HepG2 (cell line): ENCODE measurements around the gene RPL22L1. TPM values are rescaled to one million over a fixed set of nuclear protein-coding genes. Genes with fewer than 3 reads are reported as not detected.
A peak's percentile ranks its signal among the peaks of the same experiment; 100 is the strongest.

ENCODE experiments used
- ATAC-seq: fragments of 200-7000 bp; cut with Tn5 transposase; 3 replicates; pipeline ENCODE4 v1.9.1; 2020; ENCODE audit warnings: mild to moderate bottlenecking, moderate library complexity
- BruUV-seq: library from RNA; stranded (reverse); fragments of 400-500 nt; replicated peaks from 2 replicates; lab custom pipeline; 2021; lab: Mats Ljungman, UMichigan
- CTCF ChIA-PET: fragments of 300-600 bp; formaldehyde crosslinking; extraction: SDS; loops from one replicate; lab custom pipeline; 2021; ENCODE audit warnings: low total read pairs, inconsistent platforms, low intra/inter-chr PET ratio; lab: Yijun Ruan, JAX
- POLR2A ChIA-PET: fragments of 350-600 bp; sonication (Branson Sonifier 250); formaldehyde crosslinking; loops from one replicate; lab custom pipeline; 2020; ENCODE audit warnings: antibody characterized with exemption, inconsistent platforms; lab: Yijun Ruan, JAX
- DNase-seq: peaks from one replicate; pipeline ENCODE4 v3.0.0-alpha.2; 2015; ENCODE audit warnings: low spot score
- FAIRE-seq: peaks from 3 replicates; lab custom pipeline; 2011; peaks lifted over from hg19 to GRCh38; lab: Jason Lieb, UNC
- H2AFZ ChIP-seq: one replicate; pipeline ENCODE4 v1.6.1; 2011; ENCODE audit warnings: low read length, inconsistent platforms
- H3K27ac ChIP-seq: fragments of 300-600 bp; 3 replicates; pipeline ENCODE4 v1.8.0; 2011; ENCODE audit warnings: mixed run types, mild to moderate bottlenecking, mixed read lengths, low read length, inconsistent platforms; ENCODE audit not compliant: insufficient read depth; ENCODE audit errors: extremely low read length
- H3K27me3 ChIP-seq, 2 experiments: fragments of 200-600 bp in 1 of 2; 2 replicates in 1 of 2; 3 replicates in 1 of 2; pipeline versions ENCODE4 v1.6.0 to v1.8.0; 2011; ENCODE audit warnings: low read length in 2 of 2, mild to moderate bottlenecking in 2 of 2, moderate library complexity in 2 of 2, inconsistent platforms in 1 of 2; ENCODE audit not compliant: insufficient read depth in 2 of 2, control insufficient read depth in 1 of 2
- H3K36me3 ChIP-seq, 2 experiments: fragments of 200-600 bp in 1 of 2; replicated peaks in 1 of 2; 2 replicates in 1 of 2; 3 replicates in 1 of 2; pipeline versions ENCODE4 v1.5.1 to v1.8.0; 2011; ENCODE audit warnings: low read length in 2 of 2, inconsistent platforms in 1 of 2; ENCODE audit not compliant: insufficient read depth in 2 of 2, control insufficient read depth in 1 of 2
- H3K4me1 ChIP-seq: 2 replicates; pipeline ENCODE4 v1.5.1; 2012; ENCODE audit warnings: low read length, inconsistent platforms; ENCODE audit not compliant: insufficient read depth
- H3K4me2 ChIP-seq: 2 replicates; pipeline ENCODE4 v1.6.0; 2011; ENCODE audit warnings: low read depth, low read length, inconsistent platforms
- H3K4me3 ChIP-seq, 3 experiments: fragments of 200-600 bp in 1 of 3; sonication (generic), shearing (Covaris generic) in 1 of 3; replicated peaks in 1 of 3; 2 replicates each; pipeline ENCODE4 v1.5.1; 2011 to 2016; ENCODE audit warnings: low read length in 3 of 3, inconsistent platforms in 2 of 3, low read depth in 2 of 3, mild to moderate bottlenecking in 2 of 3, control low read depth in 1 of 3, mixed read lengths in 1 of 3; ENCODE audit not compliant: insufficient read depth in 1 of 3
- H3K79me2 ChIP-seq: one replicate; pipeline ENCODE4 v1.6.1; 2011; ENCODE audit warnings: low read length, inconsistent platforms; ENCODE audit not compliant: insufficient read depth
- H3K9ac ChIP-seq: 2 replicates; pipeline ENCODE4 v1.6.0; 2011; ENCODE audit warnings: mild to moderate bottlenecking, low read depth, low read length, inconsistent platforms; ENCODE audit not compliant: insufficient read depth
- H3K9me3 ChIP-seq: 2 replicates; pipeline ENCODE4 v1.5.1; 2012; ENCODE audit warnings: mild to moderate bottlenecking, low read length
- H4K20me1 ChIP-seq: 2 replicates; pipeline ENCODE4 v1.6.0; 2011; ENCODE audit warnings: inconsistent platforms, mild to moderate bottlenecking, low read length, moderate library complexity; ENCODE audit not compliant: insufficient read depth
- AGO2 ChIP-seq: fragments of 200-400 bp; formaldehyde crosslinking; optimal IDR thresholded peaks from 2 replicates; pipeline ENCODE3; 2017; ENCODE audit warnings: mild to moderate bottlenecking, low read depth, low read length, moderate library complexity
- CBFB ChIP-seq: sonication (generic); formaldehyde crosslinking; IDR thresholded peaks from 2 replicates; pipeline ENCODE4 v1.4.0; 2020; ENCODE audit warnings: missing genetic modification reagents
- DNMT1 ChIP-seq: sonication (generic); formaldehyde crosslinking; IDR thresholded peaks from 2 replicates; pipeline ENCODE4 v1.5.1; 2020; ENCODE audit warnings: mild to moderate bottlenecking, missing genetic modification reagents
- FOSL2 ChIP-seq: sonication (generic); formaldehyde crosslinking; IDR thresholded peaks from 2 replicates; pipeline ENCODE4 v1.4.0; 2020; ENCODE audit warnings: missing genetic modification reagents
- KLF13 ChIP-seq: sonication (generic); formaldehyde crosslinking; IDR thresholded peaks from 2 replicates; pipeline ENCODE4 v1.4.0; 2020; ENCODE audit warnings: mild to moderate bottlenecking, missing genetic modification reagents
- NFIC ChIP-seq: IDR thresholded peaks from 2 replicates; pipeline ENCODE4 v1.6.1; 2012; ENCODE audit warnings: mild to moderate bottlenecking, low read length, inconsistent platforms
- POLR2A ChIP-seq, 2 experiments: IDR thresholded peaks; 2 replicates each; pipeline ENCODE4 v1.6.1; 2011; ENCODE audit warnings: low read depth in 2 of 2, low read length in 2 of 2, mild to moderate bottlenecking in 1 of 2, moderate library complexity in 1 of 2; ENCODE audit not compliant: insufficient read depth in 1 of 2
- POLR2AphosphoS2 ChIP-seq: IDR thresholded peaks from 2 replicates; pipeline ENCODE4 v1.6.1; 2011; ENCODE audit warnings: low read depth, low read length, improper control_type of control experiment
- POLR2G ChIP-seq: fragments of 200-400 bp; formaldehyde crosslinking; IDR thresholded peaks from 2 replicates; pipeline ENCODE4 v1.6.1; 2018; ENCODE audit warnings: mild to moderate bottlenecking, low read depth, low read length, moderate library complexity
- RBFOX2 ChIP-seq: fragments of 200-400 bp; formaldehyde crosslinking; IDR thresholded peaks from 2 replicates; pipeline ENCODE4 v1.6.1; 2017; ENCODE audit warnings: low read depth, mild to moderate bottlenecking, low read length
- RBM22 ChIP-seq: fragments of 200-400 bp; formaldehyde crosslinking; optimal IDR thresholded peaks from 2 replicates; pipeline ENCODE3; 2017; ENCODE audit warnings: mild to moderate bottlenecking, low read length, moderate library complexity
- RBM39 ChIP-seq: fragments of 200-400 bp; formaldehyde crosslinking; IDR thresholded peaks from one replicate; pipeline ENCODE4 v1.6.1; 2018; ENCODE audit warnings: antibody characterized with exemption, mild to moderate bottlenecking, low read depth, low read length; ENCODE audit not compliant: poor library complexity, severe bottlenecking
- REPIN1 ChIP-seq: sonication (generic); formaldehyde crosslinking; IDR thresholded peaks from 2 replicates; pipeline ENCODE4 v1.8.0; 2022; ENCODE audit warnings: missing genetic modification reagents, low read depth, mild to moderate bottlenecking, borderline replicate concordance
- SNAI1 ChIP-seq: sonication (generic); formaldehyde crosslinking; IDR thresholded peaks from 2 replicates; pipeline ENCODE4 v1.5.0; 2020; ENCODE audit warnings: mild to moderate bottlenecking, missing genetic modification reagents, borderline replicate concordance
- SOX13 ChIP-seq, 3 experiments: fragments of 450-650 bp in 1 of 3; sonication (generic) in 1 of 3; formaldehyde crosslinking in 1 of 3; IDR thresholded peaks in 2 of 3; conservative IDR thresholded peaks in 1 of 3; 2 replicates each; pipeline versions ENCODE4 v1.5.0 to v1.6.1; 2016 to 2020; ENCODE audit warnings: antibody characterized with exemption in 1 of 3, mild to moderate bottlenecking in 1 of 3, missing compliant biosample characterization in 1 of 3, missing genetic modification reagents in 1 of 3, moderate library complexity in 1 of 3
- SSRP1 ChIP-seq: IDR thresholded peaks from 2 replicates; pipeline ENCODE4 v1.6.1; 2016; ENCODE audit warnings: control low read depth
- TSC22D2 ChIP-seq: sonication (generic); formaldehyde crosslinking; IDR thresholded peaks from 2 replicates; pipeline ENCODE4 v1.5.1; 2020; ENCODE audit warnings: missing genetic modification reagents, mild to moderate bottlenecking, borderline replicate concordance
- ZFP36 ChIP-seq: fragments of 150-350 bp; IDR thresholded peaks from 2 replicates; pipeline ENCODE4 v1.6.1; 2018; ENCODE audit warnings: borderline replicate concordance, low read length, low read depth; ENCODE audit not compliant: partially characterized antibody
- ZNF10 ChIP-seq: sonication (generic); formaldehyde crosslinking; IDR thresholded peaks from 2 replicates; pipeline ENCODE4 v1.4.0; 2020; ENCODE audit warnings: mild to moderate bottlenecking, low read depth, missing genetic modification reagents, borderline replicate concordance
- ZNF17 ChIP-seq: sonication (generic); formaldehyde crosslinking; IDR thresholded peaks from 2 replicates; pipeline ENCODE4 v1.5.0; 2020; ENCODE audit warnings: mild to moderate bottlenecking, missing genetic modification reagents
- ZNF629 ChIP-seq: sonication (generic); formaldehyde crosslinking; conservative IDR thresholded peaks from 2 replicates; pipeline ENCODE4 v1.5.0; 2020; ENCODE audit warnings: missing genetic modification reagents
- WGBS: methylation state at CpG from one replicate; pipeline ENCODE4 v1.1.6; 2017; ENCODE audit warnings: low lambda C conversion rate; 5-methylcytosine and 5-hydroxymethylcytosine counted together
- in situ Hi-C: cut with HindIII; loops from 2 replicates; pipeline ENCODE4 v1.10.0; 2017; ENCODE audit warnings: low pct_unique_long_range_greater_than_20kb; ENCODE audit not compliant: extremely low pct_ligation_motif_present
- intact Hi-C: fragments of 100-400 bp; cut with micrococcal nuclease; formaldehyde crosslinking; loops from one replicate; pipeline ENCODE4 v1.10.0; 2022; ENCODE audit not compliant: unreplicated experiment
- polyA plus RNA-seq, 8 experiments: library from polyadenylated mRNA; depleted of rRNA in 3 of 8; stranded (reverse) in 7 of 8; unstranded in 1 of 8; fragments of >200 nt; fragmentation: Illumina TruSeq in 4 of 8; extraction: Trizol in 4 of 8; gene quantifications; 2 replicates each; pipeline versions ENCODE4 v1.2.1 to v1.2.3, GENCODE V29; 2011 to 2016; ENCODE audit warnings: low read depth in 4 of 8, missing spikeins in 1 of 8, mixed read lengths in 1 of 8; ENCODE audit not compliant: insufficient read depth in 1 of 8
- total RNA-seq, 5 experiments: library from RNA; depleted of rRNA; stranded (reverse); fragments of >200 nt; fragmentation: Illumina TruSeq; extraction: Trizol; gene quantifications; 2 replicates each; pipeline ENCODE4 v1.2.3, GENCODE V29; 2016; ENCODE audit warnings: low read depth in 1 of 5
- TF ChIP-seq, protein P1 (sequence below): sonication (generic); formaldehyde crosslinking; IDR thresholded peaks from 2 replicates; pipeline ENCODE4 v1.8.1; 2023; ENCODE audit warnings: mild to moderate bottlenecking, moderate library complexity, missing genetic modification reagents
- TF ChIP-seq, protein P2 (sequence below): sonication (generic); formaldehyde crosslinking; IDR thresholded peaks from 2 replicates; pipeline ENCODE4 v1.4.0; 2020; ENCODE audit warnings: mild to moderate bottlenecking, missing genetic modification reagents

The RPL22L1 gene
- total and polyA plus RNA-seq, 2 of the 13 experiments (the other 11 are each of a cell fraction or from before 2014, with no cell fraction given), result 42.7 to 152 TPM

DNA sequence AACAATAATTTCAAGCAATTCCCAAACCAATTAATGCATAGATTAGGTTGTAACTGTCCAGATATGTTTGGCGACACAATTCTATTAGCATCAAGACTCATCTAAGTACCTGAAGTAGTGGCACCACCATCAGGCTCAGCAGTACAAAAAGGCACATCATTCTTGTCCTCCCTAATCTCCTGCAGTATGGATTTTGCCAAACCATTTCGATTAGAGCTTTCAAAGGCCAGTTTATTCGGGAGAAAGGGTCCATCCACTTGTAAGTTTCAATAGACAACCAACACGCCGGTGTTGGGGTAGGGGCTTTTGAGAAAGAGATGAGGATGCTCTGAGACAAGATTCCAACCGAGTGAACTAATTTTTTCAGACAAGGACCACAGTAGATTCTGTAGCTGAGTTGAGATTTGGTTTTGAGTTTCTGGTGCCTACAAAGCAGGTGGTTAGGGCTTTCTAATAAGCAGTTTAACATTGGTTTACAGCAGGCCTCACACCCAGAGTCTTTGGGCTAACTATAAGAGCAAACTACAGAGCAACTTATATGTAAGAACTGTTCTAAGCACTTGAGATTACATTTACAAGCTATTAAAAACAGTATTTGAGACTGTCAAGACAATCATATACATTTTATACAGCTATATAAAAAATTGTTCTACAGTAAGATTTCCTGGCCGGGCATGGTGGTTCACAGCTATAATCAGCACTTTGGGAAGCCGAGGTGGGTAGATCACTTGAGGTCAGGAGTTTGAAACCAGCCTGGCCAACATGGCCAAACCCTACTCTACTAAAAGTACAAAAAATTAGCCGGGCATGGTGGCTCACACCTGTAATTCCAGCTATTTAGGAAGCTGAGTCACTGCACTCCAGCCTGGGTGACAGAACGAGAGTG is 4.5 kb downstream of the RPL22L1 start:
- Histone ChIP-seq H3K9me3 (no peaks in the 10 kb centered on the region), H4K20me1 (peaks cover 24% of the 10 kb centered on the region), H3K9ac (no peak overlapping the region), H3K4me2 (no peak overlapping the region), H3K4me1 (peaks cover 33% of the 10 kb centered on the region), H3K27ac (no peak overlapping the region), H3K79me2 (peaks cover 22% of the 10 kb centered on the region), H3K27me3 (no peaks in the 10 kb centered on the region), H3K4me3 (no peak overlapping the region), H2AFZ (no peak overlapping the region), H3K36me3 (peaks cover 3 to 20% of the 10 kb centered on the region in 2 experiments; a peak in 4 of 5 replicates)
- WGBS, result 87% methylated on average over 10 of the region's 10 CpGs
- BruUV-seq, result no TSS peak
- FAIRE-seq, result no peak
- CTCF ChIA-PET, result no interaction called here
- peak; percentile 18 for DNase-seq
- POLR2A ChIA-PET, result no interaction called here
- in situ Hi-C loops (no loop called here), intact Hi-C loops (loop anchor here (5.0 kb wide), 1 partner anchor 438 kb away; no protein-coding TSS in a partner anchor)
- ATAC-seq, result peak; percentile 15; the same call in 2 of the 3 replicates
- peak; percentile 76 for TF ChIP-seq AGO2
- no peak for TF ChIP-seq SOX13 (IDR thresholded peaks at IDR 0.05)
- 0 out of 4 replicates have a peak, but pooled peaks of 1 of the 2 experiments have one; percentile 39 for TF ChIP-seq SOX13 (CRISPR knock-in tag; conservative IDR thresholded peaks at IDR 0.05 in 1 of 2, IDR thresholded peaks at IDR 0.05 in 1 of 2)
- TF ChIP-seq RBFOX2, result peak; percentile 50
- TF ChIP-seq RBM39, result no peak
- TF ChIP-seq ZFP36, result no peak
- peak; percentile 89 for TF ChIP-seq POLR2AphosphoS2
- no peak for TF ChIP-seq SNAI1 (CRISPR knock-in tag)
- TF ChIP-seq ZNF17 (CRISPR knock-in tag), result no peak
- TF ChIP-seq NFIC, result peak; percentile 61; the same call in 1 of the 2 replicates
- TF ChIP-seq ZNF629 (CRISPR knock-in tag), result no peak
- TF ChIP-seq CBFB, result no peak
- TF ChIP-seq, protein P1, sequence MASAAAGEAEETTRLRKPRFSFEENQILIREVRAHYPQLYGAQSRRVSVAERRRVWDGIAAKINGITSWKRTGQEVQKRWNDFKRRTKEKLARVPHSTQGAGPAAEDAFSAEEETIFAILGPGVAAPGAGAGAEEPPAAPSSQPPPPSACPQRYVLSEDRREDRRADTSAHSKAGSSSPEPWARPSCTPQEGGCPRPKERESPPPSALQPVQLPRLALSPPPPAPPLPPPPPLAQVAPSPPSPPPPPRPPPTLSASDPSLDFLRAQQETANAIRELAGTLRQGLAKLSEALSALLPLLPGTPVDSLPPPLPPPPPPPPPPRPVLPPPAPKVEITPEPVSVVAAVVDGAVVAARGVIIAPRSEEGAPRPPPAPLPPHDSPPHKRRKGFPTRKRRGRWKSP (CRISPR knock-in tag), result no peak
- no peak for TF ChIP-seq TSC22D2
- peak; percentile 99 for TF ChIP-seq RBM22
- TF ChIP-seq FOSL2 (CRISPR knock-in tag), result no peak
- TF ChIP-seq SSRP1 (CRISPR knock-in tag), result peak; percentile 12; the same call in 1 of the 2 replicates
- peak; percentile 22 to 69; a peak in 3 of 4 replicates for TF ChIP-seq POLR2A (IDR thresholded peaks at IDR 0.05; ENCODE audit: insufficient read depth in 1 of 2, low read depth in 2 of 2, low read length in 2 of 2)
- no peak for TF ChIP-seq KLF13 (CRISPR knock-in tag)
- no peak for TF ChIP-seq DNMT1
- no peak for TF ChIP-seq ZNF10 (CRISPR knock-in tag)
- TF ChIP-seq, protein P2, sequence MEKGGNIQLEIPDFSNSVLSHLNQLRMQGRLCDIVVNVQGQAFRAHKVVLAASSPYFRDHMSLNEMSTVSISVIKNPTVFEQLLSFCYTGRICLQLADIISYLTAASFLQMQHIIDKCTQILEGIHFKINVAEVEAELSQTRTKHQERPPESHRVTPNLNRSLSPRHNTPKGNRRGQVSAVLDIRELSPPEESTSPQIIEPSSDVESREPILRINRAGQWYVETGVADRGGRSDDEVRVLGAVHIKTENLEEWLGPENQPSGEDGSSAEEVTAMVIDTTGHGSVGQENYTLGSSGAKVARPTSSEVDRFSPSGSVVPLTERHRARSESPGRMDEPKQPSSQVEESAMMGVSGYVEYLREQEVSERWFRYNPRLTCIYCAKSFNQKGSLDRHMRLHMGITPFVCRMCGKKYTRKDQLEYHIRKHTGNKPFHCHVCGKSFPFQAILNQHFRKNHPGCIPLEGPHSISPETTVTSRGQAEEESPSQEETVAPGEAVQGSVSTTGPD (CRISPR knock-in tag), result no peak
- peak; percentile 94 for TF ChIP-seq POLR2G
- no peak for TF ChIP-seq REPIN1 (CRISPR knock-in tag)
